Esophagus squamous epithelium (tissue), 5 donors: Measurements from ENCODE around the gene ZNF474. TPM values are rescaled to one million over a fixed set of nuclear protein-coding genes. Genes with fewer than 3 reads are reported as not detected.

Experiments used
- DNase-seq: peaks from one replicate; lab custom pipeline; 2025; lab: John Stamatoyannopoulos, UW
- H3K27ac ChIP-seq, 4 donors: fragments of 200-600 bp; sonication (generic); one replicate each; pipeline ENCODE4 v1.5.1; 2016 to 2019; ENCODE audit warnings: mild to moderate bottlenecking in 1 of 4
- H3K27me3 ChIP-seq, 4 donors: fragments of 200-600 bp; sonication (generic); 1 replicate in 3 of 4; 2 replicates in 1 of 4; pipeline versions ENCODE4 v1.5.1 to v1.6.0; 2017 to 2021; ENCODE audit warnings: antibody characterized with exemption in 1 of 4
- H3K36me3 ChIP-seq, 3 donors: fragments of 200-600 bp; sonication (generic); one replicate each; pipeline ENCODE4 v1.5.1; 2016 to 2019
- H3K4me1 ChIP-seq, 3 donors: fragments of 200-600 bp; sonication (generic); one replicate each; pipeline ENCODE4 v1.5.1; 2017 to 2019
- H3K4me3 ChIP-seq, 4 donors: fragments of 200-600 bp; sonication (generic); 1 replicate in 3 of 4; 2 replicates in 1 of 4; pipeline ENCODE4 v1.5.1; 2016 to 2019; ENCODE audit warnings: mild to moderate bottlenecking in 2 of 4, moderate library complexity in 1 of 4
- H3K9me3 ChIP-seq, 3 donors: fragments of 200-600 bp; sonication (generic); one replicate each; pipeline ENCODE4 v1.5.1; 2016 to 2019
- POLR2A ChIP-seq, 4 donors: fragments of 450-650 bp; IDR thresholded peaks; one replicate each; pipeline ENCODE4 v1.6.1; 2017; ENCODE audit warnings: antibody characterized with exemption in 4 of 4, mild to moderate bottlenecking in 4 of 4, moderate library complexity in 3 of 4
- WGBS, 2 donors: methylation state at CpG; one replicate each; pipeline ENCODE4 v1.1.5; 2018; 5-methylcytosine and 5-hydroxymethylcytosine counted together
- intact Hi-C: fragments of 100-400 bp; cut with DNase I; formaldehyde crosslinking; loops from one replicate; pipeline ENCODE4 v1.15.0; 2022
- total RNA-seq, 4 donors: library from RNA; depleted of rRNA; stranded (reverse); fragments of >200 nt; gene quantifications; one replicate each; pipeline ENCODE4 v1.1.0, GENCODE V29; 2016
- TF ChIP-seq, protein P1 (sequence below), 6 experiments: fragments of 450-650 bp in 4 of 6; fragments of 200-600 bp in 2 of 6; sonication (generic) in 2 of 6; IDR thresholded peaks; one replicate each; pipeline ENCODE4 v1.5.1; 2016 to 2019; ENCODE audit warnings: antibody characterized with exemption in 6 of 6, mild to moderate bottlenecking in 4 of 6, moderate library complexity in 4 of 6
- donor health status: DM: yes; HTN: yes; CAD: no.

ZNF474 gene
- total RNA-seq, 4 donors from 2014 or later = 0.18 to 0.57 TPM; not detected in 2

DNA sequence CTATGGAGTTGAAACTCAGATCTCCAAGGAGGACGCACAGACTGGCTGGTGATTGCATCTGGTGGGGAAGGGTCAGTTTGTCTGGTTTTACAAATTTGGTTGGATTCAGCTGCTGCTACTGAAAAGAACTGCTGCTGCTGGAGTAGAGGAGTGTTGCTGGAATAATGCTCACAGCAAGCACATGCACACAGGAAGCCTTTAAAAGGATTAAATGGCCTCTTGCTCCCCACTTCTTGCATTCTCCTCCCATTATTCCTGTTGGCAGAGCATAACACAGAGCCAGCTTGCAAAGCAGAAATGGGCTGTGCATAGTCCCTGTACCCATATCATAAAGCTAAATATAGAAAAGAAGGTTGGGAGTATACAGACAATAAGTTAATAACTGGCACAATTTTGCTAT lies 16.6 kb downstream of the ZNF474 start:
- Histone ChIP-seq H3K9me3 (no peaks in the 10 kb centered on the region), H3K27me3 (no peaks in the 10 kb centered on the region), H3K27ac (no peak overlapping the region), H3K36me3 (no peaks in the 10 kb centered on the region), H3K4me3 (no peak overlapping the region), H3K4me1 (peaks cover 0 to 13% (median 5%) of the 10 kb centered on the region in 3 donors)
- no peak for DNase-seq
- intact Hi-C loops = no loop called here
- TF ChIP-seq, protein P1, sequence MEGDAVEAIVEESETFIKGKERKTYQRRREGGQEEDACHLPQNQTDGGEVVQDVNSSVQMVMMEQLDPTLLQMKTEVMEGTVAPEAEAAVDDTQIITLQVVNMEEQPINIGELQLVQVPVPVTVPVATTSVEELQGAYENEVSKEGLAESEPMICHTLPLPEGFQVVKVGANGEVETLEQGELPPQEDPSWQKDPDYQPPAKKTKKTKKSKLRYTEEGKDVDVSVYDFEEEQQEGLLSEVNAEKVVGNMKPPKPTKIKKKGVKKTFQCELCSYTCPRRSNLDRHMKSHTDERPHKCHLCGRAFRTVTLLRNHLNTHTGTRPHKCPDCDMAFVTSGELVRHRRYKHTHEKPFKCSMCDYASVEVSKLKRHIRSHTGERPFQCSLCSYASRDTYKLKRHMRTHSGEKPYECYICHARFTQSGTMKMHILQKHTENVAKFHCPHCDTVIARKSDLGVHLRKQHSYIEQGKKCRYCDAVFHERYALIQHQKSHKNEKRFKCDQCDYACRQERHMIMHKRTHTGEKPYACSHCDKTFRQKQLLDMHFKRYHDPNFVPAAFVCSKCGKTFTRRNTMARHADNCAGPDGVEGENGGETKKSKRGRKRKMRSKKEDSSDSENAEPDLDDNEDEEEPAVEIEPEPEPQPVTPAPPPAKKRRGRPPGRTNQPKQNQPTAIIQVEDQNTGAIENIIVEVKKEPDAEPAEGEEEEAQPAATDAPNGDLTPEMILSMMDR (IDR thresholded peaks at IDR 0.05) = no peak
- no peak for TF ChIP-seq POLR2A (IDR thresholded peaks at IDR 0.05)
- 93 to 100% methylated on average over 1 of the region's 1 CpG for WGBS, 2 donors

DNA sequence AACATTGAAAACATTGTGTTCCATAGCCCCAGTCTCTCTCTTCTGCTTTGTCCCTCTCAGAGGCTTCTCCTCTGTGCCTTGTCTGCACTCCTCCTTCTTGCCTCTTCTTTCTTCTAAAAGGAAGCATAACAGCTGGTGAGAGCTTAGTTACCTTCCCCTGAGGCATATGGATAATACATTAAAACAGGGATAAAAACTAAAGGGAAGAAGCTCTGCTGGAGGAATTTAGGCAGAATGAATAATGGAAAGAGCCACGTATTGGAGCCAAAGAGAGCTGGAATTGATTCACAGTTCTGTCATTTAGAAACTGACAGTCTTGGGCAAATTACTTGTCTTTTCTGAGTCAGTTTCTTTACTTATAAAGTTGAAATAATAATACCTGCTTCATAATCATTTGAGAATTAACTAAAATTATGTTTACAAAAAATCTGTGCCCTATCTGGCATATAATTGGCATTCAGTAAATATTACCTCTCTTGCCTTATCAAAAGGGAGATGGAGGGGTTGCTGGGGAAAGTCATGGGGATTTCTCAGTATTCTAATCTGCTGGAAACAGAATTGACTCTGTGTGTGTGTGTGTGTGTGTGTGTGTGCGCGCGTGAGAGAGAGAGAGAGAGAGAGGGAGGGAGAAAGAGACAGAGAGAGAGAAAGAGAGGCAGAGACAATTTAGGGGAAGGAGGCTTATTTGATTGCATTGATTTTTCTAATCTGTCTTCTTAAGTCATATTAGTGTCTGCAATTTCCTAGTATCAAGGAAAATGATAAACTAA lies 20.2 kb downstream of the ZNF474 start:
- no peak overlapping the region for H3K27ac ChIP-seq
- no peaks in the 10 kb centered on the region for H3K36me3 ChIP-seq
- no peaks in the 10 kb centered on the region for H3K9me3 ChIP-seq
- peaks cover 0 to 30% (median 20%) of the 10 kb centered on the region in 3 donors for H3K4me1 ChIP-seq
- intact Hi-C loops = no loop called here
- H3K27me3 ChIP-seq = no peaks in the 10 kb centered on the region
- WGBS, 2 donors = 41 to 48% methylated on average over 4 of the region's 4 CpGs
- no peak for DNase-seq
- no peak overlapping the region for H3K4me3 ChIP-seq
- TF ChIP-seq, protein P1 (IDR thresholded peaks at IDR 0.05) = no peak
- TF ChIP-seq POLR2A (IDR thresholded peaks at IDR 0.05) = no peak

DNA sequence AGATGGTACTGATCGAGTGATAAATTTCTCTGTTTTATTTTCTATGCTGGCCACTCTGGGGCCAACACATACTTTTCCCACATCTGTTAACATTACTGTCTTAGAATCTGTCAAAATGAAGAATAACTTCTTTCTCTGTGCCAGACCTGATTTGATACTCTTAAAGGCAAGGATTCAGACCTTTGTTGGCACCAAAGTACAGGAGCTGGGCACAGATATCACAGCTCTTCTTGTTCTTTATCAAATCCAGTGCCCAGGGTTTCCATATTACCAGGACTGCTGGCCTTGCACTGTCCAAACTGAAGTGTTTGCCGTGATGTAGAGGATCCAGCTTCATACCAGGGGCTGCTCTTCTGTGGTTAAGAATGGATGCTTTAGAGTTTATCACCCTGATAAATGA lies 20.9 kb downstream of the ZNF474 start:
- WGBS, 2 donors = 55 to 57% methylated on average over 2 of the region's 2 CpGs
- Histone ChIP-seq H3K27ac (no peak overlapping the region), H3K27me3 (no peaks in the 10 kb centered on the region), H3K36me3 (no peaks in the 10 kb centered on the region), H3K9me3 (no peaks in the 10 kb centered on the region), H3K4me1 (peaks cover 0 to 30% (median 20%) of the 10 kb centered on the region in 3 donors), H3K4me3 (no peak overlapping the region)
- intact Hi-C loops = no loop called here
- TF ChIP-seq, protein P1 (IDR thresholded peaks at IDR 0.05) = no peak
- no peak for TF ChIP-seq POLR2A (IDR thresholded peaks at IDR 0.05)
- no peak for DNase-seq

DNA sequence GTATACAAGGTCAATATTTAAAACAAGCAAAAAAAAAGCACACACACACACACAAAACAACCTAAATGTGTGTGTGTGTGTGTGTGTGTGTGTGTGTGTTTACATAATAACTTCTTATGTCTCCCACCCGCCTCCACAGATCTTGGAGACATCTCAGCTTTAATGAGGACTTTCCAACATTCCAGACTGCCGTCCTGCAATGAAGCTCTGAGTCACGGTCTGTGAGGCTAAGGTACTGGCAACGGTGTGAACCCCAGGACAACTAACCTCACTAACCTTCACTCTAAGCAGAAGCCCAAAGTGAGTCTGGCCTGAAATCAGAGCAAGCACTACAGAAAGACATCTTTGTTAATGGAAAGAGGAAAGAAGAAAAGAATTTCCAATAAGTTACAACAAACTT lies 22.3 kb downstream of the ZNF474 start:
- DNase-seq = no peak
- intact Hi-C loops = no loop called here
- no peak overlapping the region for H3K27ac ChIP-seq
- WGBS, 2 donors = 45 to 79% methylated on average over 4 of the region's 4 CpGs
- H3K9me3 ChIP-seq = no peaks in the 10 kb centered on the region
- H3K4me3 ChIP-seq = no peak overlapping the region
- TF ChIP-seq, protein P1 (IDR thresholded peaks at IDR 0.05) = no peak
- TF ChIP-seq POLR2A (IDR thresholded peaks at IDR 0.05) = no peak
- no peaks in the 10 kb centered on the region for H3K36me3 ChIP-seq
- H3K4me1 ChIP-seq = peaks cover 0 to 30% (median 20%) of the 10 kb centered on the region in 3 donors
- no peaks in the 10 kb centered on the region for H3K27me3 ChIP-seq

DNA sequence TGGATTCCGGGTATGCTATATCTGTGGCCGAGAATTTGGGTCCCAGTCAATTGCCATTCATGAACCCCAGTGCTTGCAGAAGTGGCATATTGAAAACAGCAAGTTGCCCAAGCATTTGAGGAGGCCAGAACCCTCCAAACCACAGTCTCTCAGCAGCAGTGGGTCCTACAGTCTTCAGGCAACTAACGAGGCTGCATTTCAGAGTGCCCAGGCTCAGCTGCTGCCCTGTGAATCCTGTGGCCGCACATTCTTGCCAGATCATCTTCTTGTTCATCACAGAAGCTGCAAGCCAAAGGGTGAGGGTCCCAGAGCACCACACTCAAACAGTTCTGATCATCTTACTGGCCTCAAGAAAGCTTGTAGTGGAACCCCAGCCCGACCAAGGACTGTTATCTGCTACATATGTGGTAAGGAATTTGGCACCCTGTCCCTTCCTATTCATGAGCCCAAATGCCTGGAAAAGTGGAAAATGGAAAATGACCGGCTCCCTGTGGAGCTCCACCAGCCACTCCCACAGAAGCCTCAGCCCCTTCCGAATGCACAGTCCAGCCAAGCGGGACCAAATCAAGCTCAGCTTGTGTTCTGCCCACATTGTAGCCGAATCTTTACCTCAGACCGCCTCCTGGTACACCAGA lies 23.0 kb downstream of the ZNF474 start:
- H3K9me3 ChIP-seq = no peaks in the 10 kb centered on the region
- TF ChIP-seq, protein P1 (IDR thresholded peaks at IDR 0.05) = no peak
- TF ChIP-seq POLR2A (IDR thresholded peaks at IDR 0.05) = no peak
- 81 to 93% methylated on average over 5 to 8 of the region's 10 CpGs for WGBS, 2 donors
- no peak overlapping the region for H3K27ac ChIP-seq
- H3K4me3 ChIP-seq = no peak overlapping the region
- intact Hi-C loops = no loop called here
- H3K36me3 ChIP-seq = no peaks in the 10 kb centered on the region
- no peak for DNase-seq
- H3K4me1 ChIP-seq = peaks cover 0 to 36% (median 20%) of the 10 kb centered on the region in 3 donors
- H3K27me3 ChIP-seq = no peaks in the 10 kb centered on the region
